Measurements from ENCODE around the gene RFC2.
A peak's percentile ranks its signal among the peaks of the same experiment; 100 is the strongest.

Gene RFC2

DNA sequence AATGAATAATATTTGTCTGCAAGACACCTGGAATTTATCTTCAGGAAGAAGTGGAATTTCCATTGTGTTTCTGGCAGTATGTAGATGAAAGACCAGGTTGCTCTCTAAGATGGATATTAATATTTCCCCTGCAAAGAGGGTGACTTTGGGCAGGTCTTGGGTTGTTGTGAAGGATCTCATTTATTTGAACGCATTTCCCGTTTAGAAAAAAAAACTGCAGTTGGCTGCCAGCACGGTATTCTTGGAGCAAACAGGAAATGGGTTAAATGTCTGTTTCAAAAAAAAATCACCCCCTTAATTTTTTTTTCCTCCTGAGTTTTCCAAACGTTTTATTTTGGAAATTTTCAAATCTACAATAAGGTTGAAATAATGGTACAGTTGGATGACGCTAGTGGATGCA, 68.6 kb downstream of the RFC2 start:
- no peak for DNase-seq

DNA sequence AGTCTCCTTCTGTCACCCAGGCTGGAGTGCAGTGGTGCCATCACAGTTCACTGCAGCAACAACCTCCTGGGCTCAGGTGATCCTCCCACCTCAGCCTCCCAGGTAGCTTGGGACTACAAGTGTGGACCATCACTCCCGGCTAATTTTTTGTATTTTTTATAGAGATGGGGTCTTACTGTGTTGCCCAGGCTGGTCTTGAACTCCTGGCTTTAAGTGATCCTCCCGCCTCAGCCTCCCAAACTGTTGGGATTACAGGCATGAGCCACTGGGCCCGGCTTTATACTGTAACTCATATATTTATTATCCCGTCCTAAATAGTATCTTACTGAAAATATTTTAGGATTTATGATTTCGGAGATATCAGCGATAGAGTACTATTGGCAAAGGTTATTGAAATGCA, 69.2 kb downstream of the RFC2 start:
- no peak for DNase-seq

DNA sequence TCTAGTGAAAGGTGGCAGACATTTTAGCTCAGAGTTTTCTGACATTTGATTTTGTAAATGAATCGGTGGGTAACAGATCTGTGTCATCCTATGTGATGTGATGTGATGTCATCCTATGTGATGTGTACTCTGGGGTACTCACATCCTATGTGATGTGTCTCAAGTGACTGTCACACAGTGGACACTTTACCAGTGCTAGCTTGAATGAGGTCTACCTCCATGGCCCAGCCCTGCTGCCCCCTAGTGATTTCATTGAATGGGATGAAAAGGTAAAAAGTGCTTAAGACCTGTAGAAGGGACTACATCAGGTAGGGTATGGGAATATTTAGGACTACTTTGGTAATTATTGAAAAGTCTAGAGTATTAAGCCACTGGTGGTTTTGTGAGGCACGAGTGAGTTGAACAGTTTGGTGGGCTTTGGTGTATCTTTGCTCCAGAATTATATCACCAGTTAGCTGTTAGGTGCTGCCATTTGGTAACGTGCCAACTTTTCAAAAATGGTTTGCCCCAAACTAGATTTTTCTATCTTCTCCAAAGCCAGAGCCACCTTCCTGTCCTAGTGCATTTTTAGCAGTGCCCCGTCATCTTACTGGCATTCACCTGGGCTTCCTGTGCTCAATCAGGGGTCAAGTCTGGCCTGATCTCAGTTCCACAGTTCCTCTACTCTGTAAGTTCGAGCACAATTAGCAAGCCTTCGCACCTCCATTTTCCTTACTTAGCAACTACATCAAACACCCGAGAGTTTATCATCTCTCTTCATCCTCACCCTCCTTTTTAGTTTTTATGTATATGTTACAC, 70.3 kb downstream of the RFC2 start:
- peak; percentile 36 for DNase-seq

DNA sequence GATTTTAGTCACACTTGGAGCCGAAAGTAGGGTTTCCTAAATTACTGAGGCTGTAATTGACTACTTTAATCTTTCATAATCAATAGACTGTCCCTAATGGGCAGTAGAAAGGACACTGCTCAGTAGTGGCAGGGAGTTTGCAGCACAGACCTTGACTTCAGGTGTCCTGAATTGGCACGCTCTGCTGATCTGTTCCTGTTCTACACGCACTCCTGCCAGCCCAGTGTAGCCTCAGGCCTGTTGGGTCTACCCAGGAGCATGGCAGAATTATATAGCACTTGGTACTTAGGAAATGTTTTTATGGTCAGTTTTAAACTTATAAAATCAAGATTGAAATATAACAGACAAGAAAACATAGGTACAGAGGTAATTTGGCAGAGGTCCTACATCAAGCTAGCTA, 71.1 kb downstream of the RFC2 start:
- DNase-seq = no peak

DNA sequence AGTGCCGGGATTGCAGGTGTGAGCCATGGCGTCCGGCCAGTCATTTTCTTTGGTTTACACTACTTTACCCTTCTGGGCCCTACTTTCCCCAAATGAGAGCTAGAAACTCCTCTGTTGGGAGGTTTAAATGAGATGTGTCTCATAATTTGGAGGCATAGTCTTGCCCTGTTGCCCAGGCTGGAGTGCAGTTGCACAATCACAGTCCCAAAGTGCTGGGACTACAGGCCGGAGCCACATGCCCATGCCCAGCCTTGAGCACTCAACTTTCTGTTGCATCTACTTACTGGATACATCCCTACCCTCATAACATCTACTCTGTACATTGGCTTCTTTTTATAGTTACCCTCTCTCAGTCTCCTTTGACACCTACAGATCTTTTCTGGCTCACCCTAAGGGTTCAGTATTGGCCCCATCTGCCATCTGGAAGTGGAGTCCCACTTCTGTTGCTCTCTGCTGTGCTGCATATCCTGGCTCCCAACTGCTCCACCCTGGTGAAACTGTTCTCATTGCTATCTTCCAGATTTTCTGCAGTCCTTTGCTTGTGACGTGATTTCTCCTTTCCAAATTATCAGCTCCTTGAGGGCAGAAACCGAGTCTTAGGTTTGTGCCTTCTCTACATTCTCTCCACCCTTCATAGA, 71.6 kb downstream of the RFC2 start:
- DNase-seq = no peak

DNA sequence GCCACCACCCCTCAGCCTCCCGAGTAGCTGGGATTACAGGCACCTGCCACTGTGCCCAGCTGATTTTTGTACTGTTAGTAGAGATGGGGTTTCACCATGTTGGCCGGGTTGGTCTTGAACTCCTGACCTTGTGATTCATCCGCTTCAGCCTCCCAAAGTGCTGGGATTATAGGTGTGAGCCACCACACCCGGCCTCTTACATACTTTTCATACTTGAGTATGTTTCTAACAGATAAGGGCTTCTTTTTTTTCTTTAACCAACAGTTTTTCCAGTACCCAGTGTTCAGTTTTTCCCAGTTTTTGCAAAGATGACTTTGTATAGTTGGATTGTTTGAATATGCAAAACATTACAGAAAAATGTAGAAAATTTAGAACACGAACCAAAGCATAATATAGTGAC, 72.4 kb downstream of the RFC2 start:
- no peak for DNase-seq

Data from activated CD4-positive, alpha-beta T cell treated with anti-CD3 and anti-CD28 coated beads, Interleukin-2, amount 50 U/mL, for 16 hours (primary cell).